ENCODE data around the gene SLC2A14.
"Not testable (repeated sequence)": the region's sequence is repeated elsewhere in the genome, so short reads cannot be mapped to it uniquely, and the experiment has no call there.

The SLC2A14 gene

GRCh38 chr12:7833201-7833600 lies 39.5 kb downstream of the SLC2A14 start:
- DNase-seq, result not testable (repeated sequence)

- no peak for DNase-seq
These were observed 40.5 kb downstream of the SLC2A14 start for GRCh38 chr12:7832059-7832696.

DNA sequence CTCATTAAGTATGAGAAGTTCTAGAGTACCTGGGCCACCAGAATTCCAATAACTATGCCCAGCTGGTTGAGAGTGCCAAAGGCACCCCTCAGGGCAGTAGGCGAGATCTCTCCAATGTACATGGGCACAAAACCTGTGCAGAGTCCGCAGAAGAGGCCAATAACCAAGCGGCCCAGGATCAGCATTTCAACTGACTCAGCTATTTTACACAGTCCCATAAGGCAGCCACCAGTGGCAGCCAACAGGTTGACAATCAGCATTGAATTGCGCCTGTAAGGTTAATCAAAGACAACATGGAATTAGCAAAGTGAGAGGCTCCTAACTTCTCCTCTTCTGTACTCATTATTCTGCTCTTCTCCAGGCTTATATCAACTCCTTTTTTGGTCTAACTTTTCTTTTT lies 43.0 kb downstream of the SLC2A14 start:
- not testable (repeated sequence) for DNase-seq

DNA sequence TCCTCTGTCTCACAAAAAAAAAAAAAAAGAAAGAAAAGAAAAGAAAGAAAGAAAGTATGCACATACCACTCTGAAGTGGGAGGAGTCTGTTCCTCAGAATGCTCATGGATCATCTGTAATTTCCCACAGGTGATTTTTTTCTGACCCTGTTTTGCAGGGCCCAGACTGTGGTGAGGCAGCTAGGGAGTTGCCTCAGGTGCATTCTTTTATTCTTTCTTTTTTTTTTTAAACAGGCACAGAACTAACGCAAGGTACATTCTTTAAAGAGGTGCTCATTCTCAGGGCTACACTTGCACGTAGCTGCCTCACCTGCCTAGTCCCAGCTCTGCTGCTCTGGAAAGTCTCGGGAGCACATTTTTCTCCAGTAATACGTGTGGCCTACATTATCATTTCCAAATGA lies 47.0 kb downstream of the SLC2A14 start:
- DNase-seq, result not testable (repeated sequence)

- peak; percentile 81 for DNase-seq
These were observed 65.7 kb downstream of the SLC2A14 start for GRCh38 chr12:7806863-7807487.

- not testable (repeated sequence) for DNase-seq
These were observed 66.4 kb downstream of the SLC2A14 start for GRCh38 chr12:7806319-7806718.

DNA sequence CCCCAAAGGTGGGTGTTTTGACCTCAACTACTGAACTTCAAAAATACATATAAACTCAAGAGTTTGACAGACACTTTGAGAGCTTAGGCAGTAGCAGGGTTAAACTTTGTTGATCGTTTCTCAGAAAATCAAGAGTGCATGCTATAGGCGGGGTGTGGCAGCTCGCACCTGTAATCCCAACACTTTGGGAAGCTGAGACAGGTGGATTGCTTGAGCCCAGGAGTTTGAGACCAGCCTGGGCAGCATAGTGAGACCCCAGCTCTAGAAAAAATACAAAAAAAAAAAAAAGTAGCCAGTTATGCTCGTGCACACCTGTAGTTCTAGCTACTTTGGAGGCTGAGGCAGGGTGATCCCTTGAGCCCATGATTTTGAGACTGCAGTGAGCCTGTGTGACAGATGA lies 71.3 kb downstream of the SLC2A14 start:
- no peak for DNase-seq

DNA sequence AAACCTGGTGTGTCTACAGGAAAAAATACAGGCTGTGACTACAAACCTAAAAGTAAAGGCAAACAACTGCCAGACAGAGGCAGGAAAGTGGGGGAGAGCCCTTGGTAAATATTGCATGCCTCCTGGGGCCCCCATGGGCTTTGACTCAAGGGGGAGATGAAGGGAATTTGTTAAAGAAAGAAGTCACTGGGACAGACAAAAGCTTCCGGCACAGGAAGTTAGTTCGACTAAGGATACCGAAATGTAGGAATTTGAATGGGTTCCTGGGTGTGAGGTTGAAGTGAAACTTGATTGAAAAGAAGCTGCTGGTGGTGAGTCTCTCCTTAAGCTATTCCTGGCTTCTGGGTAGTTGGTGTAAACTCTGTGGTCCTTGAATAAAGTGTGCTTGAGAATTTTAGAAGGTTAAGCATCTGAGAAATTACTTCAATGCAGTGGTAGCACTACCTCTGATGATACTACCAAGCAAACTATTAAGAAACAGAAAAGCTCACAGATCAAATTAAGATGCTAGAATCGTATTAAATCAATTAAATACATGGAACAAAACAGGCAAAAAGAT lies 73.9 kb downstream of the SLC2A14 start:
- not testable (repeated sequence) for DNase-seq

DNA sequence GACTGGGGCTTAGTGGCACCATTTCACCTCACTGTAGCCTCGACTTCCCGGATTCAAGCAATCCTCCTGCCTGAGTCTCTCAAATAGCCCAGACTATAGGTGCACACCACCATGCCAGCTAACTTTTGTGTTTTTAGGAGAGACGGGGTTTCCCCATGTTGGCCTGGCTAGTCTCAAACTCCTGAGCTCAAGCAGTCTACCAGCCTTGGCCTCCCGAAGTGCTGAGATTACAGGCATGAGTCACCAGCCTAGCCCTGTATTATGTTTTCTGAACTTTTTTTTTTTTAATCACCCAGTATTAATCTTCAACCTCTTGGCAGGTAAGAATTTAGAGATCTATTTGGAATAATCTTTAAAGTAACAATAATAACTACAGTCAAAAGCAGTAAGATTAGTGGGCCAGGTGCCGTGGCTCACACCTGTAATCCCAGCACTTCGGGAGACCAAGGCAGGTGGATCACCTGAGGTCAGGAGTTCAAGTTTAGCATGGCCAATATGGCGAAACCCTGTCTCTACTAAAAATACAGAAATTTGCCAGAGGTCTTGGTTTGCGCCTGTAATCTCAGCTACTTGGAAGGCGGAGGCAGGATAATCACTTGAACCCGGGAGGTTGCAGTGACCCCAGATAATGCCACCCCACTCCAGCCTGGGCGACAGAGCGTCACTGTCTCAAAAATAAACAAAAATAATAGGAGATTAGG lies 74.9 kb downstream of the SLC2A14 start:
- no peak for DNase-seq

DNA sequence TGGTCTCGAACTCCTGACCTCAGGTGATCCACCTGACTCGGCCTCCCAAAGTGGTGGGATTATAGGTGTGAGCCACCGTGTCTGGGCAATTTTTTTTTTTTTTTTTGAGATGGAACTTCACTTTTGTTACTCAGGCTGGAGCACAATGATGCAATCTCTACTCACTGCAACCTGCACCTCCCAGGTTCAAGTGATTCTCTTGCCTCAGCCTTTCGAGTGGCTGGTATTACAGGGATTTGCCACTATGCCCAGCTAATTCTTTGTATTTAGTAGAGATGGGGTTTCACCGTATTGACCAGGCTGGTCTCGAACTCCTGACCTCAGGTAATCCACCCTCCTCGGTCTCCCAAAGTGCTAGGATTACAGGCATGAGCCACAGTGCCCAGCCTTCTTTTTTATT lies 75.4 kb downstream of the SLC2A14 start:
- DNase-seq, result not testable (repeated sequence)

- DNase-seq, result no peak
These were observed 79.5 kb downstream of the SLC2A14 start for GRCh38 chr12:7793211-7793610.

DNA sequence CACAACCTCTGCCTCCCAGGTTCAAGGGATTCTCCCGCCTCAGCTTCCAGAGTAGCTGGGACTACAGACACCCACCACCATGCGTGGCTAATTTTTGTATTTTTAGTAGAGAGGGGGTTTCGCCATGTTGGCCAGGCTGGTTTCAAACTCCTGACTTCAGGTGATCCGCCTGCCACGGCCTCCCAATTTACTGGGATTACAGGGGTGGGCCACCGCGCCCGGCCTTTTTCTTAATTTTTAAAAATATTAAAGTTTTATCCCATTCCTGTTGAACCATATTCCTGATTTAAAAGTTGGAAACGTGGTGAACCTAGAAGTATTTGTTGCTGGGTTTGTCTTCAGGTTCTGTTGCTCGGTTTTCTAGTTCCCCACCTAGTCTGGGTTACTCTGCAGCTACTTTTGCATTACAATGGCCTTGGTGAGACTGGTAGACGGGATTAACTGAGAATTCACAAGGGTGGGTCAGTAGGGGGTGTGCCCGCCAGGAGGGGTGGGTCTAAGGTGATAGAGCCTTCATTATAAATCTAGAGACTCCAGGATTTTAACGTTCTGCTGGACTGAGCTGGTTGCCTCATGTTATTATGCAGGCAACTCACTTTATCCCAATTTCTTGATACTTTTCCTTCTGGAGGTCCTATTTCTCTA lies 83.7 kb downstream of the SLC2A14 start, which contains the start of gene NANOG:
Gene NANOG, plus strand, starts transcription at position 519 of the 645 bp plus-strand sequence. CDS start 213 bp downstream, outside the sequence.
- not testable (repeated sequence) for DNase-seq

DNA sequence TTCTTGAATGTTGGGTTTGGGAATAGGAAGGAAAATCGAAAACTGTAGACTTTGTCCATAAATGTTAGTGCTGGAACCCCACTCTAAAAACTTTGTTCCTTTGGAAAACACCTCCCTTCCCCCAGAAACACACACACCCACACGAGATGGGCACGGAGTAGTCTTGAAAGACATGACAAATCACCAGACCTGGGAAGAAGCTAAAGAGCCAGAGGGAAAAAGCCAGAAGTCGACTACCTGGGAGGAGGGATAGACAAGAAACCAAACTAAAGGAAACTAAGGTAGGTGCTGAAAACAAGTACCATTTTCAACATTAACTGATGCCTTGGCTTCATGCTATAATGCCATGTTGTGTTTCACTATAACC lies 84.4 kb downstream of the SLC2A14 start:
- no peak for DNase-seq

DNA sequence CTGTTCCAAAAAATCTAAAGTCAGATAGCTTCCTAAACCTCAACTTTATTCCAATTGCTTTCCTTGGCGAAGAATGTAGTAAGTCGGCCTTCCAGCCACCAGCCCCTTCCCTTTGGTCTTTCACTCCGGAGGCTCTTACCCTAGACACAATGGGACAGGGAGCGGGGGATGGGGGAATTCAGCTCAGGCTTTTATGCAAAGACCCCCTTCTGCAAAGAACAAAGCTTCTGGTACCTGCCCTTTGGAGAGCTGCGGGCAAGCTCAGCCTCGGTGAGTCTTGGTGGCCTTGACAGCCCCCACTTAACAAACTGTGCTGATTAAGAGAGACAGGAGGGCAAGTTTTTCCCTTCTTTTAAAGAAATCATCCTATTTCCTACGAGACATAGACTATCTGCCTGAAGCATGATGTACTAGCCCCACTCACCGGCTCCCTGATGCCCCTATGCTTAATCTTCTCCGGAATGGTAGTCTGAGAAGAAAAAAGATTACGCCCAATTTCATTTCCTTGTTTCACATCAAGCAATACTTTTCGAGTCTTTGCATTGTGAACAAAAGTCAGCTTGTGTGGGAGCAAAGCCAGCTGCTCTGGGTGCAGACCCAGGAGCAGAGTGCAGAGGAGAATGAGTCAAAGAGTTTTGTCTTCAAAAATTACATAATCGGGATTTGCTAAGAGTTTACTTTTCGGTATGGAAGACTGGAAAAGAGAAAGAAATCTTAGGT lies 85.0 kb downstream of the SLC2A14 start:
- DNase-seq, result no peak

GRCh38 chr12:7784701-7785100 lies 88.0 kb downstream of the SLC2A14 start:
- no peak for DNase-seq

GRCh38 chr12:7783433-7783832 lies 89.3 kb downstream of the SLC2A14 start:
- DNase-seq, result not testable (repeated sequence)

DNA sequence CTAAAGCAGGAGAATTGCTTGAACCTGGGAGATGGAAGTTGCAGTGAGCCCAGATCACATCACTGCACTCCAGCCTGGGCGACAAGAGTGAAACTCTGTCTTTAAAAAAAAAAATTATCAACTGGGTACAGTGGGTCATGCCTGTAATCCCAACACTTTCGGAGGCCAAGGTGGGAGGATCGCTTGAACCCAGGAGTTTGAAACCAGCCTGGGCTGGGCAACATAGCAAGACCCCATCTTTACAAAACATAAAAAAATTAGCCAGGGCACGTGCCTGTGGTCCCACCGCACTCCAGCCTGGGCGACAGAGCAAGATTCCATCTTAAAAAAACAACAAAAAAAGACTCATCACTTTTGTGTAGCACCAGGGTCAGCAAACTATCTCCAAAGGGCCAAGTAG lies 90.7 kb downstream of the SLC2A14 start:
- DNase-seq, result no peak

DNA sequence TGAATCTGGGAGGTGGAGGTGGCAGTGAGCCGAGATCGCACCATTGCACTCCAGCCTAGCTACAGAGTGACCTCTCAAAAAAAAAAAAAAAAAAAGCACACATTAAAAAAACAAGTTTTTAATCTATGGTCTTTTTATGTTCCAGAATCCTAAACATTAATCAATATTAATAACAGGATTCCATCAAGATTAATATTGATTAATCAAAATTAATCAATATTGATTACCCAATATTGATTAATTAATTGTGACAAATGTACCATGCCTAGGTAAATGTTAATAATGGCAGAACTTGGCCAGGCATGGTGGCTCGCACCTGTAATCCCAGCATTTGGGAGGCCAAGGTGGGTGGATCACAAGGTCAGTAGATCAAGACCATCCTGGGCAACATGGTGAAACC lies 91.4 kb downstream of the SLC2A14 start:
- DNase-seq, result no peak

GRCh38 chr12:7769999-7770398 lies 102.7 kb downstream of the SLC2A14 start:
- no peak for DNase-seq

All from activated effector memory CD4-positive, alpha-beta T cell treated with anti-CD3 and anti-CD28 coated beads, Interleukin-2, amount 50 U/mL, for 16 hours (primary cell).